GM23338 (cell line): Measurements from ENCODE around the gene NKX2-2. TPM values are rescaled to one million over a fixed set of nuclear protein-coding genes. Genes with fewer than 3 reads are reported as not detected.

Source experiments
- ATAC-seq: fragments of 200-7000 bp; cut with Tn5 transposase; 3 replicates; pipeline ENCODE4 v1.9.1; 2020
- DNase-seq: peaks from one replicate; pipeline ENCODE4 v3.0.0-alpha.2; 2015; ENCODE audit warnings: low spot score
- H2AFZ ChIP-seq: fragments of 200-600 bp; sonication (generic); 2 replicates; pipeline ENCODE4 v1.8.0; 2016; ENCODE audit warnings: antibody characterized with exemption, mild to moderate bottlenecking, moderate library complexity
- H3F3A ChIP-seq: fragments of 200-600 bp; sonication (generic); replicated peaks from 2 replicates; pipeline ENCODE4 v1.8.0; 2017; ENCODE audit warnings: antibody characterized with exemption, mixed run types, low read depth
- H3K27ac ChIP-seq: fragments of 200-600 bp; sonication (generic); 2 replicates; pipeline ENCODE4 v1.6.1; 2016; ENCODE audit warnings: low read depth
- H3K27me3 ChIP-seq: fragments of 200-600 bp; sonication (generic); 2 replicates; pipeline ENCODE4 v1.8.0; 2016; ENCODE audit warnings: mild to moderate bottlenecking, mixed run types, moderate library complexity; ENCODE audit not compliant: insufficient read depth
- H3K36me3 ChIP-seq: fragments of 200-600 bp; sonication (generic); 2 replicates; pipeline ENCODE4 v1.8.0; 2016; ENCODE audit warnings: mild to moderate bottlenecking; ENCODE audit not compliant: insufficient read depth
- H3K4me1 ChIP-seq: fragments of 200-600 bp; sonication (generic); 2 replicates; pipeline ENCODE4 v1.8.0; 2016; ENCODE audit warnings: mild to moderate bottlenecking, moderate library complexity; ENCODE audit not compliant: insufficient read depth
- H3K4me2 ChIP-seq: fragments of 200-600 bp; sonication (generic); 2 replicates; pipeline ENCODE4 v1.7.1; 2017; ENCODE audit warnings: mixed run types
- H3K4me3 ChIP-seq: fragments of 200-600 bp; sonication (generic); 2 replicates; pipeline ENCODE4 v1.6.1; 2016; ENCODE audit warnings: mixed run types
- H3K79me2 ChIP-seq: fragments of 200-600 bp; sonication (generic); replicated peaks from 2 replicates; pipeline ENCODE4 v1.8.0; 2017; ENCODE audit warnings: mild to moderate bottlenecking; ENCODE audit not compliant: insufficient read depth
- H3K9me2 ChIP-seq: fragments of 200-600 bp; sonication (generic); 2 replicates; pipeline ENCODE4 v1.8.0; 2017; ENCODE audit not compliant: insufficient read depth
- H4K20me1 ChIP-seq: fragments of 200-600 bp; sonication (generic); replicated peaks from 2 replicates; pipeline ENCODE4 v1.8.0; 2017; ENCODE audit warnings: mild to moderate bottlenecking; ENCODE audit not compliant: insufficient read depth
- H3K27ac Mint-ChIP-seq: 2 replicates; pipeline ENCODE4 v1.8.0; 2020; ENCODE audit warnings: inconsistent platforms, mild to moderate bottlenecking, moderate library complexity, mixed read lengths
- H3K27me3 Mint-ChIP-seq: 3 replicates; pipeline ENCODE4 v1.8.0; 2022; ENCODE audit warnings: low read depth, mild to moderate bottlenecking, moderate library complexity, mixed read lengths, inconsistent platforms; ENCODE audit not compliant: insufficient read depth, poor library complexity
- H3K36me3 Mint-ChIP-seq: 3 replicates; pipeline ENCODE4 v1.8.0; 2021; ENCODE audit warnings: low read depth, mild to moderate bottlenecking, inconsistent platforms, moderate library complexity, mixed read lengths
- H3K4me1 Mint-ChIP-seq: 3 replicates; pipeline ENCODE4 v1.8.0; 2020; ENCODE audit warnings: mild to moderate bottlenecking, inconsistent platforms, mixed read lengths
- H3K4me3 Mint-ChIP-seq: 3 replicates; pipeline ENCODE4 v1.8.0; 2021; ENCODE audit warnings: moderate library complexity, mild to moderate bottlenecking, inconsistent platforms, mixed read lengths
- H3K9me3 Mint-ChIP-seq: 3 replicates; pipeline ENCODE4 v1.8.0; 2020; ENCODE audit warnings: moderate library complexity, mild to moderate bottlenecking, inconsistent platforms, mixed read lengths
- EZH2phosphoT487 ChIP-seq: fragments of 200-600 bp; sonication (generic); IDR thresholded peaks from one replicate; pipeline ENCODE4 v1.8.1; 2018; ENCODE audit warnings: antibody characterized with exemption; ENCODE audit not compliant: unreplicated experiment
- REST ChIP-seq: IDR thresholded peaks from one replicate; pipeline ENCODE4 v1.6.1; 2018; ENCODE audit warnings: antibody characterized with exemption; ENCODE audit not compliant: unreplicated experiment
- ZNF462 ChIP-seq: fragments of 250-450 bp; sonication (Bioruptor Pico); IDR thresholded peaks from 2 replicates; pipeline ENCODE4 v1.5.0; 2020; ENCODE audit warnings: mild to moderate bottlenecking, moderate library complexity
- polyA plus RNA-seq: library from polyadenylated mRNA; unstranded; fragments of >200 nt; fragmentation: Nextera tagmentation; extraction: Ambion mirVana; gene quantifications from 2 replicates; pipeline ENCODE4 v1.2.1, GENCODE V29; 2016
- total RNA-seq: library from RNA; depleted of rRNA; stranded (reverse); fragments of >200 nt; shearing (Covaris generic); gene quantifications from 2 replicates; pipeline ENCODE4 v1.2.3, GENCODE V29; 2014

Gene NKX2-2
- total and polyA plus RNA-seq, 2 experiments from 2014 or later, result not detected

- no peak for TF ChIP-seq ZNF462 (CRISPR knock-in tag)
Measured at GRCh38 chr20:21509079-21509596, 4.7 kb downstream of the NKX2-2 start (continued).

DNA sequence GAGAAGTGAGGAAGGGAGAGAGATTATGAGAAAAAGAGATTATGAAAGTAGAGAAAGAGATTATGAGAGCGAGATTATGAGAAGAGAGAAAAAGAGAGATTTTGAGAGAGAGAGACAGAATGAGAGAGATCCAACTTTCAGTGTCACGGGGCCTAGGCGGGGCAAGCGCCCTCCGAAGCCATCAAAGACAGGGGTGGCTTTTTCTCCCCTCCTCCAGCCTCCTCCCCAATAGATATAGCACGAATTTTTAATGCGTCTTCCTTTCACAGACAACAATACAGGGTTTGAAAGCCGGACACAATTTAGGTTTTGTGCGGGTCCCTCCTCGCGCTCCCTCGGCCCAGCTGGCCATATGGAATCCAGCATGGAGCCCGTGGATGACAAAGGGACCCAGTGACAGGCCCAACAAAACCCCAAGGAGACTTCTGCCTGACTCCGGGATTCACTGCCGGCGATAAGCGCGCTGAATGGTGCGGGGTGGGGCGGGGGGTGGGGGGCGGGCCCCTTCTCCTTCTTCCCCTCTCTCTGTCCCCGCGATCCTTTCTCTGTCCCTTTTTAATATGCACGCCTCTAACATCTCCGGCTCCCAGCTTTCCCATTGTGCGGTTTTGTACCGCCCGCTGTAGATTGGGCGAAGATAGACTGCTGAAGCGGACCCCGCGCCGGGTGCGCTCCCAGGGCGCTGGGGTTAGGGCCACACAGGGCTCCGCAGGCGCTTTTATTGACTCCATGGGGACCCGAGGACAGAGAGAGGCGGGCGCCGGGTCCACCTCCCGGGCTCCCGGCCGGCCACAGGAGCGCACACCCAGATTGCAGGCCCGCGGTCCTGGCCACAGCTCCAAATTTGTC is 5.4 kb downstream of the NKX2-2 start:
- H3K27me3 ChIP-seq, result peaks cover 100% of the 10 kb centered on the region

More for the DNA sequence above, 5.4 kb downstream of the NKX2-2 start:
- Histone ChIP-seq H3K36me3 (no peaks in the 10 kb centered on the region), H3F3A (peaks cover 28% of the 10 kb centered on the region), H3K4me2 (peak overlapping the region; percentile 94), H3K9me2 (no peaks in the 10 kb centered on the region), H3K4me3 (peak overlapping the region; percentile 70), H3K4me1 (peaks cover 56% of the 10 kb centered on the region), H2AFZ (no peak overlapping the region), H4K20me1 (peaks cover 13% of the 10 kb centered on the region), H3K79me2 (no peaks in the 10 kb centered on the region), H3K27ac (no peak overlapping the region)
- Mint-ChIP-seq H3K9me3 (peaks cover 2% of the 10 kb centered on the region), H3K27ac (no peak overlapping the region), H3K27me3 (peaks cover 87% of the 10 kb centered on the region), H3K36me3 (peaks cover 3% of the 10 kb centered on the region; the same call in 1 of the 3 replicates), H3K4me3 (peak overlapping the region; percentile 32; the same call in 2 of the 3 replicates), H3K4me1 (peaks cover 50% of the 10 kb centered on the region)
- ATAC-seq (no peak), DNase-seq (peak; percentile 43)
- TF ChIP-seq REST (no peak), EZH2phosphoT487 (peak; percentile 42)
